PC-9 (cell line): ENCODE measurements around the gene SOCS2.

Source experiments
- CTCF ChIP-seq: fragments of 200-600 bp; sonication (generic); conservative IDR thresholded peaks from 2 replicates; pipeline ENCODE4 v1.6.1; 2017; ENCODE audit warnings: mixed run types, antibody characterized with exemption, mild to moderate bottlenecking, moderate library complexity
- EZH2 ChIP-seq: fragments of 200-600 bp; sonication (generic); IDR thresholded peaks from 2 replicates; pipeline ENCODE4 v1.8.0; 2017; ENCODE audit warnings: antibody characterized with exemption, low read depth

GRCh38 chr12:93609281-93610192 is 37.1 kb downstream of the SOCS2 start:
- no peak for TF ChIP-seq CTCF
- no peak for TF ChIP-seq EZH2
